Mammary epithelial cell (primary cell): ENCODE data around the gene RUNX2.

Source experiments
- EZH2 ChIP-seq: IDR thresholded peaks from 2 replicates; pipeline ENCODE4 v1.6.1; 2012; ENCODE audit warnings: low read length, inconsistent platforms, borderline replicate concordance
- TF ChIP-seq, protein P1 (sequence below), 2 donors: IDR thresholded peaks in 1 of 2; conservative IDR thresholded peaks in 1 of 2; 2 replicates each; pipeline ENCODE4 v1.5.1; 2011 to 2012; ENCODE audit warnings: inconsistent platforms in 2 of 2, low read length in 2 of 2, mild to moderate bottlenecking in 2 of 2, control low read depth in 1 of 2, low read depth in 1 of 2; ENCODE audit not compliant: insufficient read depth in 1 of 2; ENCODE audit errors: extremely low read depth in 1 of 2

- TF ChIP-seq EZH2: no peak
- TF ChIP-seq, protein P1, sequence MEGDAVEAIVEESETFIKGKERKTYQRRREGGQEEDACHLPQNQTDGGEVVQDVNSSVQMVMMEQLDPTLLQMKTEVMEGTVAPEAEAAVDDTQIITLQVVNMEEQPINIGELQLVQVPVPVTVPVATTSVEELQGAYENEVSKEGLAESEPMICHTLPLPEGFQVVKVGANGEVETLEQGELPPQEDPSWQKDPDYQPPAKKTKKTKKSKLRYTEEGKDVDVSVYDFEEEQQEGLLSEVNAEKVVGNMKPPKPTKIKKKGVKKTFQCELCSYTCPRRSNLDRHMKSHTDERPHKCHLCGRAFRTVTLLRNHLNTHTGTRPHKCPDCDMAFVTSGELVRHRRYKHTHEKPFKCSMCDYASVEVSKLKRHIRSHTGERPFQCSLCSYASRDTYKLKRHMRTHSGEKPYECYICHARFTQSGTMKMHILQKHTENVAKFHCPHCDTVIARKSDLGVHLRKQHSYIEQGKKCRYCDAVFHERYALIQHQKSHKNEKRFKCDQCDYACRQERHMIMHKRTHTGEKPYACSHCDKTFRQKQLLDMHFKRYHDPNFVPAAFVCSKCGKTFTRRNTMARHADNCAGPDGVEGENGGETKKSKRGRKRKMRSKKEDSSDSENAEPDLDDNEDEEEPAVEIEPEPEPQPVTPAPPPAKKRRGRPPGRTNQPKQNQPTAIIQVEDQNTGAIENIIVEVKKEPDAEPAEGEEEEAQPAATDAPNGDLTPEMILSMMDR (conservative IDR thresholded peaks at IDR 0.05 in 1 of 2, IDR thresholded peaks at IDR 0.05 in 1 of 2; ENCODE audit: extremely low read depth in 1 of 2, insufficient read depth in 1 of 2, low read depth in 1 of 2, low read length in 2 of 2): no peak
Observed at GRCh38 chr6:45640811-45641210, 312.7 kb downstream of the RUNX2 start.
